GM12864 (cell line): ENCODE data around the gene IRF8.

Source experiments
- DNase-seq: peaks from one replicate; pipeline ENCODE4 v3.0.0-alpha.2; 2011; ENCODE audit warnings: low read depth
- H3K4me3 ChIP-seq: 2 replicates; pipeline ENCODE4 v1.5.1; 2011; ENCODE audit warnings: mild to moderate bottlenecking, low read depth, low read length, control low read depth
- TF ChIP-seq, protein P1 (sequence below): IDR thresholded peaks from 2 replicates; pipeline ENCODE4 v1.5.1; 2011; ENCODE audit warnings: low read depth, mild to moderate bottlenecking, moderate library complexity, low read length, control low read depth, inconsistent platforms; ENCODE audit errors: missing control alignments

IRF8 gene

GRCh38 chr16:85913688-85914422 lies 14.9 kb downstream of the IRF8 start:
- H3K4me3 ChIP-seq, result no peak overlapping the region
- TF ChIP-seq, protein P1, sequence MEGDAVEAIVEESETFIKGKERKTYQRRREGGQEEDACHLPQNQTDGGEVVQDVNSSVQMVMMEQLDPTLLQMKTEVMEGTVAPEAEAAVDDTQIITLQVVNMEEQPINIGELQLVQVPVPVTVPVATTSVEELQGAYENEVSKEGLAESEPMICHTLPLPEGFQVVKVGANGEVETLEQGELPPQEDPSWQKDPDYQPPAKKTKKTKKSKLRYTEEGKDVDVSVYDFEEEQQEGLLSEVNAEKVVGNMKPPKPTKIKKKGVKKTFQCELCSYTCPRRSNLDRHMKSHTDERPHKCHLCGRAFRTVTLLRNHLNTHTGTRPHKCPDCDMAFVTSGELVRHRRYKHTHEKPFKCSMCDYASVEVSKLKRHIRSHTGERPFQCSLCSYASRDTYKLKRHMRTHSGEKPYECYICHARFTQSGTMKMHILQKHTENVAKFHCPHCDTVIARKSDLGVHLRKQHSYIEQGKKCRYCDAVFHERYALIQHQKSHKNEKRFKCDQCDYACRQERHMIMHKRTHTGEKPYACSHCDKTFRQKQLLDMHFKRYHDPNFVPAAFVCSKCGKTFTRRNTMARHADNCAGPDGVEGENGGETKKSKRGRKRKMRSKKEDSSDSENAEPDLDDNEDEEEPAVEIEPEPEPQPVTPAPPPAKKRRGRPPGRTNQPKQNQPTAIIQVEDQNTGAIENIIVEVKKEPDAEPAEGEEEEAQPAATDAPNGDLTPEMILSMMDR, result no peak
- no peak for DNase-seq

DNA sequence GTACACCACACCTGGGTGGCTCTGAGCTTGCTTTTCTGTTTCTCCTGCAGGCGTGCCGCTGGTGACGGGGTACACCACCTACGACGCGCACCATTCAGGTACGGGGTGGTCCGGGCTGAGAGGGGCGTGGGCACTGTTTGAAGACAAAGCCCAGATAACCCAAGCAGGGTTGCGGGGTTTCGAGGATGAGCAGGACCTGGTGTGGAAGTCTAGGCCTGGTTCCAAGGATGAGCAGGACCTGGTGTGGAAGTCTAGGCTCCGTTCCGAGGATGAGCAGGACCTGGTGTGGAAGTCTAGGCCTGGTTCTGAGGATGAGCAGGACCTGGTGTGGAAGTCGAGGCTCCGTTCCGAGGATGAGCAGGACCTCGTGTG lies 15.4 kb downstream of the IRF8 start:
- TF ChIP-seq, protein P1, result no peak

GRCh38 chr16:85915125-85915845 lies 16.3 kb downstream of the IRF8 start:
- DNase-seq, result no peak
- TF ChIP-seq, protein P1, result no peak
- no peak overlapping the region for H3K4me3 ChIP-seq

More for the DNA sequence above, 15.4 kb downstream of the IRF8 start:
- no peak for DNase-seq
- no peak overlapping the region for H3K4me3 ChIP-seq

DNA sequence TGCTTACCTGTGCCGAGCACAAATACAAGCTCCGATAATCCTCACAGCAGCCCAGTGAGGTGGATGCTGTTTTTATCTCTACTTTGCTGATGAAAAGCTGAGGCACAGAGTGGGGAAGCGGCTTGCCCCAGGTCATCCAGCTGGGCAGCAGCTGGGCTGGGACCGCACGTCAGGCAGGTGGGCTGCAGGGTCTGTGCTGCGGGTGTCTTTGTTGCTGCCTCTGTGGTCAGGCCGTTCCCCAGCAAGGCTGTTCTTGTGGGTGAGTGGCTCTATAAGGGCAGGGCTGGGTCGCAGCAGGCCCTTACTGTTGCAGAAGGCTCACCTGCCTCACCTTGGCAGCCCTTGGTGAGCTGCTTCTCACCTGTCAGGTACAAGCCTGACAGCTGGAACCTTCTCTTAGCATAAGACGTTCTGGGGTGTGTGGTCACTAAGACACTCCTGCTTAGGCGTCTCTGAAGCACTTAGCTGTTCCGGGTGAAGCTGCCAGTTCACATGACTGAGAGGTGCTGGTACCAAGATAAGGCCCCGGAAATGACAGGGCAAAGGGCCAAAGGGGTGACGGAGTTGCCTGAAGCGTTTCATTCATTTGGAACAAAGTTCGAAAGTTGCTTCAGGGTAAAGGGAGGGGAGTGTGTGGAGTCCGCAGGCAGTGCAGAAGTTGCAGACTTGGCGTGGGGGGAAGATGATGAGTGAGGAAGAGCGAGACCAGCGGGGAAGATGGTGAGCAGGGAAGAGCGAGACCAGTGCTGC lies 17.4 kb downstream of the IRF8 start:
- H3K4me3 ChIP-seq, result no peak overlapping the region
- TF ChIP-seq, protein P1, result no peak
- no peak for DNase-seq

DNA sequence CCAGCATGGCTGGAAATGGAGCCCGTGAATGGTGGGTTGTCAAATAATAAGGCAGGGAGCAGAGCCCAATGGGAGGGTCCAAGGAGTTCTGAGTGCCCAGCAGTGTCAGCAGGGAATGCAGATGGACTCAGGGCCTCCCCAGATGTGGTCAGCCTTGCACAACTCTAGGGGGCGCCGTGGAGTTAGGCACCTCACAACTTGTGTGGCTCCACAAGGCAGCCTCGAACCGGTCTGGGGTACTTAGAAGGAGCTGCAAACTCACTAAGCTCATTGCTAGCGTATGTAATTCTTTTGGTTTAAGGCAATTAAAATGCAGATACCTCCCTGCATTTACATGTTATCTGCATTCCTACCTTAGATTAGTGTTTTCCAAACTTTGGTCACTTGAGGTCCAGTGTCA lies 18.1 kb downstream of the IRF8 start:
- no peak overlapping the region for H3K4me3 ChIP-seq
- no peak for DNase-seq
- TF ChIP-seq, protein P1, result peak; percentile 53

DNA sequence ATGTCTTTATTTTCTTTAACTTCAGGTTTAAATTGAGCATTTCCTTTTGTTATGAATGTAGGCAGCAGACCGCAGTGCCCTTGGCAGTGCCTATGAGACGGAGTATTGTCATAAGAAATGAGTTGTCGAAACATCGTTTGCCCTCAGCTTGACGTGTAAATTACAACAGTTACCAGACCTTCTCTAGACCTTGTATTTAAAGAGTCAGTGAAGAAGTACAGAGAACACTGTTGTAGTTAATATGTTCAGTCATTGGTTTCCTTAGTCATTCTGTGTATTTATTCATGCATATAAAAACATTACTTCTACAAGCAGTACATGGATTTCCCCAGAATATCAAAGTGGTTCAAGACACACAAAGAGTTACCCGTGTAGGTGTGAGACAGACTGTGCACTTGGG lies 19.0 kb downstream of the IRF8 start:
- TF ChIP-seq, protein P1, result no peak
- H3K4me3 ChIP-seq, result no peak overlapping the region
- no peak for DNase-seq
